HL-60 (cell line): ENCODE results near the gene ZBTB32.

Source experiments
- DNase-seq, 2 experiments: peaks; one replicate each; pipeline ENCODE4 v3.0.0-alpha.2; 2010 to 2020; ENCODE audit warnings: low read depth in 1 of 2, low spot score in 1 of 2
- H3K27ac ChIP-seq: fragments of 250-450 bp; sonication (Bioruptor Pico); replicated peaks from 2 replicates; pipeline ENCODE4 v1.5.1; 2020; ENCODE audit warnings: mild to moderate bottlenecking, moderate library complexity
- H3K27me3 ChIP-seq: fragments of 250-450 bp; sonication (Bioruptor Pico); 2 replicates; pipeline ENCODE4 v1.5.1; 2021; ENCODE audit warnings: mild to moderate bottlenecking, moderate library complexity; ENCODE audit not compliant: insufficient read depth, poor library complexity, severe bottlenecking
- H3K4me3 ChIP-seq: replicated peaks from 2 replicates; pipeline ENCODE4 v1.5.1; 2011; ENCODE audit warnings: mild to moderate bottlenecking, control low read depth, low read length; ENCODE audit not compliant: insufficient read depth
- GABPA ChIP-seq: IDR thresholded peaks from 2 replicates; pipeline ENCODE4 v1.6.1; 2012; ENCODE audit warnings: low read depth
- POLR2AphosphoS5 ChIP-seq: IDR thresholded peaks from 2 replicates; pipeline ENCODE4 v1.6.1; 2012; ENCODE audit warnings: low read depth
- SPI1 ChIP-seq: IDR thresholded peaks from 2 replicates; pipeline ENCODE4 v1.6.1; 2012; ENCODE audit warnings: low read depth, mild to moderate bottlenecking, borderline replicate concordance
- TF ChIP-seq, protein P1 (sequence below): IDR thresholded peaks from one replicate; pipeline ENCODE4 v1.5.1; 2011; ENCODE audit warnings: low read length, control low read depth, inconsistent platforms; ENCODE audit not compliant: insufficient read depth
- TF ChIP-seq, protein P2 (sequence below): IDR thresholded peaks from 2 replicates; pipeline ENCODE4 v1.6.1; 2012; ENCODE audit warnings: low read depth; ENCODE audit not compliant: insufficient replicate concordance

Gene ZBTB32

DNA sequence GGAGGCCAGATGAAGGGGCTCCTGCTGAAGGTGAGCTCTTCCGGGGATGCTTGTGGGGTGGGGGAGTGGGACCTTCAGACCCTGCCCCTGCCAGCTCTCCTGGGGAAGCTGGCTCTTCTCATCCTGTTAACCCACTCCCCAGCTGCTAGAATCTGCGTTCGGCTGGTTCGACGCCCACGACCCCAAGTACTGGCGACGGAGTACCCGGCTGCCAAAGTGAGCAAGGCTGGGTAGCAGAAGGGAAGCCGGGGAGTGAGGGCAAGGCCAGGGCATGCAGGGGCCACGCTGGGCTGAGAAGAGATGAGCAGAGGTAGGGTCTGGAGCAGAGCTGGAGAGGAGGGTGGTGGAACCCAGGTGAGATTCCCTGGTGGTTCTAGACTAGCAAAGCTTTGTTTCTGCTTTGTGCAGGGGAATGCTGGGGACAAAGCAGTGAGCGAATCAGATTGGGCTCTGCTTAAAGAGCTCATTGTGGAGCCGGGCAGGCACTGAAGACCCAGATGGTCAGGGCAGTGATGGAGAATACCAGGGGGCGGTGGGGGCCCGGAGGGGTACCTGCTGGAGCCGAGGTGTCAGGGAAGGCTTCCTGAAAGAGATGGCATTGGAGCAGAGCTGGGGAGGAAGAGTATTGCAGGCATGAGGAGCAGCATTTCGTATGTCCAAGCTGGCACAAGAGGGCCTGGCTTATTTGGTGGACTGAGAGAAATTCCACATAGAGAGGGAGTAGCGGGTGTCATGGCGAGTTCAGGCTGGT, 23.8 kb downstream of the ZBTB32 start:
- Histone ChIP-seq H3K4me3 (no peak overlapping the region), H3K27me3 (no peaks in the 10 kb centered on the region), H3K27ac (no peak overlapping the region)
- DNase-seq: no peak
- TF ChIP-seq, protein P1, sequence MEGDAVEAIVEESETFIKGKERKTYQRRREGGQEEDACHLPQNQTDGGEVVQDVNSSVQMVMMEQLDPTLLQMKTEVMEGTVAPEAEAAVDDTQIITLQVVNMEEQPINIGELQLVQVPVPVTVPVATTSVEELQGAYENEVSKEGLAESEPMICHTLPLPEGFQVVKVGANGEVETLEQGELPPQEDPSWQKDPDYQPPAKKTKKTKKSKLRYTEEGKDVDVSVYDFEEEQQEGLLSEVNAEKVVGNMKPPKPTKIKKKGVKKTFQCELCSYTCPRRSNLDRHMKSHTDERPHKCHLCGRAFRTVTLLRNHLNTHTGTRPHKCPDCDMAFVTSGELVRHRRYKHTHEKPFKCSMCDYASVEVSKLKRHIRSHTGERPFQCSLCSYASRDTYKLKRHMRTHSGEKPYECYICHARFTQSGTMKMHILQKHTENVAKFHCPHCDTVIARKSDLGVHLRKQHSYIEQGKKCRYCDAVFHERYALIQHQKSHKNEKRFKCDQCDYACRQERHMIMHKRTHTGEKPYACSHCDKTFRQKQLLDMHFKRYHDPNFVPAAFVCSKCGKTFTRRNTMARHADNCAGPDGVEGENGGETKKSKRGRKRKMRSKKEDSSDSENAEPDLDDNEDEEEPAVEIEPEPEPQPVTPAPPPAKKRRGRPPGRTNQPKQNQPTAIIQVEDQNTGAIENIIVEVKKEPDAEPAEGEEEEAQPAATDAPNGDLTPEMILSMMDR: no peak
- TF ChIP-seq SPI1 (no peak), GABPA (no peak), POLR2AphosphoS5 (no peak)
- TF ChIP-seq, protein P2, sequence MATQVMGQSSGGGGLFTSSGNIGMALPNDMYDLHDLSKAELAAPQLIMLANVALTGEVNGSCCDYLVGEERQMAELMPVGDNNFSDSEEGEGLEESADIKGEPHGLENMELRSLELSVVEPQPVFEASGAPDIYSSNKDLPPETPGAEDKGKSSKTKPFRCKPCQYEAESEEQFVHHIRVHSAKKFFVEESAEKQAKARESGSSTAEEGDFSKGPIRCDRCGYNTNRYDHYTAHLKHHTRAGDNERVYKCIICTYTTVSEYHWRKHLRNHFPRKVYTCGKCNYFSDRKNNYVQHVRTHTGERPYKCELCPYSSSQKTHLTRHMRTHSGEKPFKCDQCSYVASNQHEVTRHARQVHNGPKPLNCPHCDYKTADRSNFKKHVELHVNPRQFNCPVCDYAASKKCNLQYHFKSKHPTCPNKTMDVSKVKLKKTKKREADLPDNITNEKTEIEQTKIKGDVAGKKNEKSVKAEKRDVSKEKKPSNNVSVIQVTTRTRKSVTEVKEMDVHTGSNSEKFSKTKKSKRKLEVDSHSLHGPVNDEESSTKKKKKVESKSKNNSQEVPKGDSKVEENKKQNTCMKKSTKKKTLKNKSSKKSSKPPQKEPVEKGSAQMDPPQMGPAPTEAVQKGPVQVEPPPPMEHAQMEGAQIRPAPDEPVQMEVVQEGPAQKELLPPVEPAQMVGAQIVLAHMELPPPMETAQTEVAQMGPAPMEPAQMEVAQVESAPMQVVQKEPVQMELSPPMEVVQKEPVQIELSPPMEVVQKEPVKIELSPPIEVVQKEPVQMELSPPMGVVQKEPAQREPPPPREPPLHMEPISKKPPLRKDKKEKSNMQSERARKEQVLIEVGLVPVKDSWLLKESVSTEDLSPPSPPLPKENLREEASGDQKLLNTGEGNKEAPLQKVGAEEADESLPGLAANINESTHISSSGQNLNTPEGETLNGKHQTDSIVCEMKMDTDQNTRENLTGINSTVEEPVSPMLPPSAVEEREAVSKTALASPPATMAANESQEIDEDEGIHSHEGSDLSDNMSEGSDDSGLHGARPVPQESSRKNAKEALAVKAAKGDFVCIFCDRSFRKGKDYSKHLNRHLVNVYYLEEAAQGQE: no peak

DNA sequence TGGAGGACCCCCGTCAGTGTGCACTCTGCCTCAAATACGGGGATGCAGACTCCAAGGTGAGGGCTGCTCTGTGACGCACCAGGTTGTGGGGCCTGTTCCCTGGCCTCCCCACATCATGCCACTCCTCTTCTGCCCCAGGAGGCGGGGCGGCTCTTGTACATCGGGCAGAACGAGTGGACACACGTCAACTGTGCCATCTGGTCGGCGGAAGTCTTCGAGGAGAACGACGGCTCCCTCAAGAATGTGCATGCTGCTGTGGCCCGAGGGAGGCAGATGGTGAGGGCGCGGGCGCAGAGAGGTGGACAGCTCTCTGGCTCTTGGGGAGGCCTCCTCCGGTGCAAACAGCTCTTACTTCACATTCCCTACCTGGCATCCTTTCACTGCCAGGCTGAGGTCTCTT, 24.7 kb downstream of the ZBTB32 start:
- TF ChIP-seq GABPA (no peak), POLR2AphosphoS5 (no peak), SPI1 (no peak)
- TF ChIP-seq, protein P1: no peak
- TF ChIP-seq, protein P2: no peak
- H3K27ac ChIP-seq: no peak overlapping the region
- no peaks in the 10 kb centered on the region for H3K27me3 ChIP-seq
- H3K4me3 ChIP-seq: no peak overlapping the region
- DNase-seq: no peak

DNA sequence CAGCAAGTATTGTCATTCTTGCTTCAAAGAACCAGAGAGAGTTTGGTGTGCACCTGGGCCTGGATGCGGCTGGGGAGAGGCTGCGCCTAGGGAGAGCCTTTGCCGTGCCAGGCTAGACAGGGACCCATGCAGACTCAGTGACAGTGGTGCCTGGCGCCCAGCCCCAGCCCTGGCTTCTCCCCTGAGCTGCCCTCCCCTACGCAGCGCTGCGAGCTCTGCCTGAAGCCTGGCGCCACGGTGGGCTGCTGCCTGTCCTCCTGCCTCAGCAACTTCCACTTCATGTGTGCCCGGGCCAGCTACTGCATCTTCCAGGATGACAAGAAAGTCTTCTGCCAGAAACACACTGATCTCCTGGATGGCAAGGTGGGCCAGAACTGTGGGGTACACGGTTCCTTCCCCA, 25.4 kb downstream of the ZBTB32 start:
- H3K27ac ChIP-seq: no peak overlapping the region
- no peaks in the 10 kb centered on the region for H3K27me3 ChIP-seq
- TF ChIP-seq, protein P1: no peak
- no peak for DNase-seq
- no peak overlapping the region for H3K4me3 ChIP-seq

DNA sequence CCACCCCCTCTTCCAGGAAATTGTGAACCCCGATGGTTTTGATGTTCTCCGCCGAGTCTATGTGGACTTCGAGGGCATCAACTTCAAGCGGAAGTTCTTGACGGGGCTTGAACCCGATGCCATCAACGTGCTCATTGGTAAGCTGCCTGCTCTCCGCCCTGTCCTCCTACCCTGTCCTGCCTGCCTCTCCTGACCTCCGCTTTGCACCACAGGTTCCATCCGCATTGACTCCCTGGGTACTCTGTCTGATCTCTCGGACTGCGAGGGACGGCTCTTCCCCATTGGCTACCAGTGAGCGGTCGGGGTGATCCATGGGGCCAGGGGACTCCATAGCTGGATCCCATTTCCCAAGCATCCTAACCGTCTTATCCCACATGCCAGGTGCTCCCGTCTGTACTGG, 26.0 kb downstream of the ZBTB32 start:
- DNase-seq: no peak
- Histone ChIP-seq H3K27ac (no peak overlapping the region), H3K4me3 (no peak overlapping the region), H3K27me3 (no peaks in the 10 kb centered on the region)
- TF ChIP-seq SPI1: no peak
- TF ChIP-seq, protein P1: no peak
- TF ChIP-seq POLR2AphosphoS5: no peak
- TF ChIP-seq GABPA: no peak
- TF ChIP-seq, protein P2: no peak
